PC-3 (cell line): ENCODE measurements around the gene APOA1. TPM values are rescaled to one million over a fixed set of nuclear protein-coding genes. Genes with fewer than 3 reads are reported as not detected.
A peak's percentile ranks its signal among the peaks of the same experiment; 100 is the strongest.

Experiments
- ATAC-seq: fragments of 200-7000 bp; cut with Tn5 transposase; 2 replicates; pipeline ENCODE4 v1.9.1; 2020; ENCODE audit warnings: mild to moderate bottlenecking, moderate library complexity
- BruUV-seq: library from RNA; stranded (reverse); fragments of 400-500 nt; replicated peaks from 2 replicates; lab custom pipeline; 2021; lab: Mats Ljungman, UMichigan
- CTCF ChIA-PET: fragments of 300-600 bp; sonication (Branson Sonifier 250); formaldehyde crosslinking; loops from one replicate; lab custom pipeline; 2022; ENCODE audit warnings: antibody characterized with exemption; lab: Charles Lee
- POLR2A ChIA-PET: fragments of 300-600 bp; sonication (Branson Sonifier 250); formaldehyde crosslinking; loops from one replicate; lab custom pipeline; 2022; ENCODE audit warnings: antibody characterized with exemption; ENCODE audit not compliant: unreplicated experiment; lab: Charles Lee
- DNase-seq: peaks from one replicate; pipeline ENCODE4 v3.0.0-alpha.2; 2015
- H2AFZ ChIP-seq: fragments of 300-600 bp; sonication (generic); 2 replicates; pipeline ENCODE4 v1.6.0; 2016; ENCODE audit warnings: antibody characterized with exemption, low read length
- H3F3A ChIP-seq: fragments of 300-600 bp; sonication (generic); one replicate; pipeline ENCODE4 v1.6.0; 2017; ENCODE audit warnings: antibody characterized with exemption, low read length, control low read depth, mild to moderate bottlenecking; ENCODE audit not compliant: unreplicated experiment
- H3K27ac ChIP-seq: fragments of 300-600 bp; sonication (generic); 2 replicates; pipeline ENCODE4 v1.5.1; 2016; ENCODE audit warnings: mild to moderate bottlenecking, low read length
- H3K27me3 ChIP-seq: fragments of 300-600 bp; sonication (generic); 2 replicates; pipeline ENCODE4 v1.6.1; 2016; ENCODE audit warnings: low read length, mixed read lengths
- H3K36me3 ChIP-seq: fragments of 300-600 bp; sonication (generic); 2 replicates; pipeline ENCODE4 v1.6.1; 2016; ENCODE audit warnings: low read depth, mixed run types, low read length, mixed read lengths
- H3K4me1 ChIP-seq: fragments of 300-600 bp; sonication (generic); 2 replicates; pipeline ENCODE4 v1.5.1; 2016; ENCODE audit warnings: low read length; ENCODE audit not compliant: insufficient read depth
- H3K4me2 ChIP-seq: fragments of 300-600 bp; sonication (generic); 2 replicates; pipeline ENCODE4 v1.6.0; 2016; ENCODE audit warnings: low read length
- H3K4me3 ChIP-seq: fragments of 300-600 bp; sonication (generic); 2 replicates; pipeline ENCODE4 v1.5.1; 2016; ENCODE audit warnings: mild to moderate bottlenecking, low read length, mixed read lengths
- H3K79me2 ChIP-seq: fragments of 300-600 bp; sonication (generic); 2 replicates; pipeline ENCODE4 v1.6.1; 2017; ENCODE audit warnings: low read length, mixed read lengths
- H3K9ac ChIP-seq: fragments of 300-600 bp; sonication (generic); 2 replicates; pipeline ENCODE4 v1.6.0; 2016; ENCODE audit warnings: mild to moderate bottlenecking, low read length
- H3K9me2 ChIP-seq: fragments of 300-600 bp; sonication (generic); replicated peaks from 2 replicates; pipeline ENCODE4 v1.6.1; 2016; ENCODE audit warnings: mixed run types, low read length, mixed read lengths
- H3K9me3 ChIP-seq: fragments of 300-600 bp; sonication (generic); 2 replicates; pipeline ENCODE4 v1.6.1; 2016; ENCODE audit warnings: low read length, mixed read lengths
- H4K20me1 ChIP-seq: fragments of 300-600 bp; sonication (generic); 2 replicates; pipeline ENCODE4 v1.6.1; 2016; ENCODE audit warnings: low read length, mixed read lengths
- CTCF ChIP-seq: fragments of 300-600 bp; sonication (generic); conservative IDR thresholded peaks from 2 replicates; pipeline ENCODE4 v1.5.1; 2017; ENCODE audit warnings: antibody characterized with exemption, low read depth, mild to moderate bottlenecking, low read length
- EZH2 ChIP-seq: fragments of 300-600 bp; sonication (generic); IDR thresholded peaks from one replicate; pipeline ENCODE4 v1.6.1; 2017; ENCODE audit warnings: antibody characterized with exemption, mild to moderate bottlenecking, low read length; ENCODE audit not compliant: unreplicated experiment
- EZH2phosphoT487 ChIP-seq: fragments of 300-600 bp; sonication (generic); IDR thresholded peaks from 2 replicates; pipeline ENCODE4 v1.6.1; 2018; ENCODE audit warnings: mild to moderate bottlenecking, antibody characterized with exemption, low read length, borderline replicate concordance
- intact Hi-C: fragments of 100-400 bp; cut with micrococcal nuclease; formaldehyde crosslinking; loops from 2 replicates; pipeline ENCODE4 v1.9.0; 2023
- total RNA-seq: library from RNA; depleted of rRNA; stranded (reverse); fragments of >200 nt; gene quantifications from 2 replicates; pipeline ENCODE4 v1.2.3, GENCODE V29; 2014

The APOA1 gene
- total RNA-seq, 1 experiment from 2014 or later = 0.33 TPM

DNA sequence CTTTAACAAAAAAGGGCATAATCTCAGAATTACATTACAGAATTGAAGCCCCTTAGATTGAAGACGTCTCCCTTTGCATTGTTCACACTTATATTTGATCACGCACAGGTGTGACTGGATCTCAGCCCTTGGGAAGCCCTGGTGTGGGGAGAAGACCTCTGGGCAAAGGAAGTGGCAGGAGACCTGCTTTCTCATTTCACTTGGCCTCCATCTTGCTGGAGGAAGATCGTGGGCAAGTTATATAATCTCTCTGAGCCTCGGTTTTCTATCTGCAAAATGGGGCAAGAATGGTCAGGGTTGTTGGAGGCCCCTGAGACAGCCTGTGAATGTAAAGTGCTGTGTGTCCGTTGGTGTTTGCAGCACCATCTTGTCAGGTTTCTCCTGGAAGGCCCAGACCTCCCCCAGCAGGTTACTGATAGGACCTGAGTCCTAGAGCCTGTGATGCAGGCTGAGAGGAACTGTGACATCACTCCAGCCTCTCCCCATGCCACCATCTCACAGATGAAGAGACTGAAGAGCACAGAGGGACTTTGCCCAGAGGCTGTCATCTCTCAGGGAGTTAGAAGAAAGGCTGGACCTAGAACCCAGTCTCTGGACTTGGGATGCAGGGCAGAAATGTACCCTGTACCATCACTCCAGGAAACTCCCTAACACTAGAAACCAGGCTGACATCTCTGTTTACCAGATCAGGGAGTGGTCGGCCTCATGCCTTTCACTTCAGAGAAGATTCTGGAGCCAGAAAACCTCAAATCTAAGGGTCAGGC, 1.1 kb upstream of the APOA1 start:
- Histone ChIP-seq H3K9me3 (no peaks in the 10 kb centered on the region), H3K27me3 (no peaks in the 10 kb centered on the region), H2AFZ (no peak overlapping the region), H3K27ac (no peak overlapping the region), H3K9me2 (no peaks in the 10 kb centered on the region), H4K20me1 (no peaks in the 10 kb centered on the region), H3K36me3 (0 out of 2 replicates have a peak, but pooled peaks cover 2% of the 10 kb centered on the region), H3K79me2 (no peaks in the 10 kb centered on the region), H3F3A (no peaks in the 10 kb centered on the region), H3K9ac (no peak overlapping the region), H3K4me3 (no peak overlapping the region), H3K4me1 (peaks cover 7% of the 10 kb centered on the region), H3K4me2 (no peak overlapping the region)
- ChIA-PET CTCF (no interaction called here), POLR2A (no interaction called here)
- no TSS peak for BruUV-seq
- DNase-seq (no peak), ATAC-seq (no peak)
- TF ChIP-seq CTCF (no peak), EZH2phosphoT487 (no peak), EZH2 (no peak)
- intact Hi-C loops = loop anchor here (5.0 kb wide), 1 partner anchor 66 kb away; the partner anchor contains the start of gene BUD13

GRCh38 chr11:116836632-116836991, 810 bp downstream of the APOA1 start:
- intact Hi-C loops = loop anchor here (5.0 kb wide), 1 partner anchor 64 kb away; the partner anchor contains the start of gene BUD13
- ChIA-PET POLR2A (no interaction called here), CTCF (interaction anchor here (0.7 to 2.3 kb wide), 6 partner anchors 14 to 269 kb away, joined by 3 to 16 read pairs (median 10); partner anchors contain the start of genes APOA5 and ZPR1)
- Histone ChIP-seq H4K20me1 (no peaks in the 10 kb centered on the region), H3F3A (no peaks in the 10 kb centered on the region), H3K36me3 (no peaks in the 10 kb centered on the region), H3K9ac (no peak overlapping the region), H3K9me3 (no peaks in the 10 kb centered on the region), H3K4me3 (no peak overlapping the region), H3K79me2 (no peaks in the 10 kb centered on the region), H3K27me3 (no peaks in the 10 kb centered on the region), H3K27ac (no peak overlapping the region), H3K4me1 (peaks cover 7% of the 10 kb centered on the region), H2AFZ (no peak overlapping the region), H3K4me2 (peak overlapping the region; percentile 89; the same call in 1 of the 2 replicates), H3K9me2 (no peaks in the 10 kb centered on the region)
- BruUV-seq = no TSS peak
- DNase-seq = no peak
- no peak for TF ChIP-seq EZH2phosphoT487
- TF ChIP-seq EZH2 = no peak
- no peak for TF ChIP-seq CTCF
- ATAC-seq = no peak
